Stimulated activated CD8-positive, alpha-beta memory T cell treated with anti-CD3 and anti-CD28 coated beads, Interleukin-4, amount 100 ng/mL, for 1 hour (primary cell): ENCODE data around the gene PAWR.
"Not testable (repeated sequence)": the region's sequence is repeated elsewhere in the genome, so short reads cannot be mapped to it uniquely, and the experiment has no call there.

ENCODE experiments used
- DNase-seq, 2 donors: peaks; one replicate each; pipeline ENCODE4 v3.0.0-alpha.2; 2020; ENCODE audit warnings: low read depth in 2 of 2, low spot score in 1 of 2

The PAWR gene

DNA sequence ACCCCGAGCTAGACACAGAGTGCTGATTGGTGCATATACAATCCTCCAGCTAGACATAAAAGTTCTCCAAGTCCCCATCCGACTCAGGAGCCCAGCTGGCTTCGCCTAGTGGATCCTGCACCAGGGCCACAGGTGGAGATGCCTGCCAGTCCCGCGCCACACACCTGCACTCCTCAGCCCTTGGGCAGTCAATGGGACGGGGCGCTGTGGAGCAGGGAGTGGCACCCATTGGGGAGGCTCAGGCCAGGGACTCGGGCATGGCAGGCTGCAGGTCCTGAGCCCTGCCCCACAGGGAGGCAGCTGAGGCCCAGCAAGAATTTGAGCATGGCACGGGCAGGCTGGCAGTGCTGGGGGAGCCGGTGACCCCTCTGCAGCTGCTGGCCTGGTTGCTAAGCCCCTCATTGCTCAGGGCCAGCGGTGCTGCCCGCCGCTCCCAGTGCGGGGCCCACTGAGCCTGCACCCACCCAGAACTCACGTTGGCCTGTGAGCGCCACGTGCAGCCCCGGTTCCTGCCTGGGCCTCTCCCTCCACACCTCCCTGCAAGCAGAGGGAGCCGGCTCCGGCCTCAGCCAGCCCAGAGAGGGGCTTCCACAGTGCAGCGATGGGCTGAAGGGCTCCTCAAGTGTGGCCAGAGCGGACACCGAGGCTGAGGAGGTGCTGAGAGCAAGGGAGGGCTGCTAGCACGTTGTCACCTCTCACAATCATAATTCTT is 136.7 kb downstream of the PAWR start:
- no peak for DNase-seq

GRCh38 chr12:79552192-79552591 is 138.6 kb downstream of the PAWR start:
- DNase-seq, result no peak

DNA sequence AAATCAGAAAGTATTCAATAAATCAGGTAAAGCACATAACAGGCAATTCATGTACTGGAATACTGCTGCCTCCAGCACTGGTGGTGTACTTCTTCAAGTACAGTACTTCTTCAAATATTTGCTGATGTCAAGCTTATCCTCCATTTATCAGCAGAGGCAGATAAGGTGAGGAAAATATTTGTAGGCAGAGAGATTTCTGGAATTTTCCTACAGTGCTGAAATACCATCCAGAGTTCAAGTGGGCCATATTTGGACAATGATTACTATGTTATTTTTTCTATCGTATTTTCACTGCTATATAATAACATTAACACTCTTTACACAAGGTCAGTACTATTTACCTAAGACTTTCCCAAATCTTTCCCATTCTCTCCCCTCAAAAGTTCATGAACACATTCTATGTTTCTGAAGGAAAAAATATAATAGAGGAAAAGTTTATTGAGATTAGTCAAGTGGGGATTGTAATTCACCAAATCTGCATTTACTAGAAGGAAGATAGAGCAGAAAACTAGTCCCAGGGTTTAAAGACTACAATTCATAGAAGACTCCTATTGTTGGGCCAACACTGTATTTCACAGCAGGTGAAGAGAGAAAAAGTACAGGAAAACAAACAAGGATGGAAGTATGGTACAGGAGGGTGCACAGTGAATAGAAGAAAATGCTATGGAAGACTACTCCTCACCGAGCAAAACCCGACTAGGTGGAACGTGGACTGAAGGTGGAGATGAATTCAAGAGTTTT is 141.1 kb downstream of the PAWR start:
- DNase-seq, result no peak

DNA sequence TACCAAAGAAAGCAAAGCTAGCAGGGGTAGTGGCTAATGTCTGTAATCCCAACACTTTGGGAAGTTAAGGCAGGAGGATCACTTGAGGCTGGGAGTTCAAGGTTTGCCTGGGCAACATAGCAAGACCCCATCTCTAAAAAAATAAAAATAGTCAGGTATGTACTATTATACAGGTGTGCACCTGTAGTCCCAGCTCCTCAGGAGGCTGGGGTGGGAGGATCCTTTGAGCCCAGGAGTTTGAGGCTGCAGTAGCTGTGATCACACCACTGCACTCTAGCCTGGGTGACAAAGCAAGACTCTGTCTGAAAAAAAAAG is 142.2 kb downstream of the PAWR start:
- DNase-seq, result no peak

- no peak for DNase-seq
Observed at GRCh38 chr12:79547735-79548609, 142.8 kb downstream of the PAWR start.

DNA sequence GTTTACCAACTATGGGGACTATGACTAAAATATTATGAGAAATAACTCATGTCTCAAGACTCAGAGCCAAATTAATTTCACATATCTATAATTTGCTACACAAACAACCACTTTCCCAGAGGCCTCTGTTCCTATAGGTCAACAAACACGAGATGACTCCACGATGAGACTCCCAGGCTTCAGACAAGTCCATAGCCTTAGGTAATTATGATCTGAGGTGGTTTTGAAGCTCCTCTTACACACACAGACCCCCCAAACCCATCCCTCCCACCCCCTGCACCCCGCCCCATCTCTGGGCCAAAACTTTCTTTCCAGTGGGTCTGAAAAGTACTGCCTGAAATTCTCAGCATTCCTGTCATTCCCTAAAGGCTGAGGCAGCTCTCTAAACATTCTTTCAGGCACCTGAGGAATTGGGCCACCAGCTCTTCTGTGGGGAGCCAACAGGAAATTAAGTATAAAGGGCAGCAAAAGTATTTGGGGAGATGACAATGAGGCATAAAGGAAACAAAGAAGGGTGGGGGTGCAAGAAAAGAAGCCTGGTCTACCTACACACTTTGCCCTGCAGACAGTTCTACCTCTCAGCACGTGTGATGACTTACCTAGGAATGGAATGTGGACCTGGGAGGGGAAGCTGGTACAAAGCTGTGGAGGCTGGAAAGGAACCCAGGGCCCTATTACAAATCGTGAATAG is 143.6 kb downstream of the PAWR start:
- no peak for DNase-seq

GRCh38 chr12:79546466-79547043 is 144.2 kb downstream of the PAWR start:
- no peak for DNase-seq

GRCh38 chr12:79544439-79544838 is 146.3 kb downstream of the PAWR start:
- not testable (repeated sequence) for DNase-seq

DNA sequence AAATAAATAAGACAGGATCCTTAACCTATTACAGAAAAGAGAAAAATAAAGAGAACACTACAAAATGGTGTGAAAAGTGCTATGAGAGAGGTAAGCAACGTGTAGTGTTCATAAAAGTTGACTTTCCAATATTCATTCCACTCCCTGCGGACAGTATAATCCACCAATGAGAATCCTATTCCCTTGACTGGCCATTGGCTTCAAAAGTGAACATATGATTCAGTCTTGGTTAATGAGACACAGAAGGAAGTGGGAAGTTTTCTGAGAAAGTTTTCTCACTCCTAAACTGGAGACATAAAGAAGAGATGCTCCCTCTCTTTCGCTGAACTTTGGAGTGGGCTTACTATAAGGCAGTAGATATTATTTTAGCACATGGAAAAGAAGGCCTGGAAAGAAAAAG is 153.1 kb downstream of the PAWR start:
- DNase-seq, result no peak

- no peak for DNase-seq
Observed at GRCh38 chr12:79535751-79536150, 155.0 kb downstream of the PAWR start.
